ENCODE measurements around the gene SLC66A2.

Gene SLC66A2

GRCh38 chr18:79887181-79888000 is 64.1 kb downstream of the SLC66A2 start:
- Histone ChIP-seq H3K4me1 (ENCODE audit: insufficient read depth, low read length, severe bottlenecking) (no peaks in the 10 kb centered on the region), H4K20me1 (ENCODE audit: insufficient read depth, low read length) (no peaks in the 10 kb centered on the region), H3K4me2 (ENCODE audit: low read length) (no peak overlapping the region), H3K27ac (ENCODE audit: low read depth, low read length, poor library complexity, severe bottlenecking) (no peak overlapping the region), H2AFZ (ENCODE audit: low read length) (no peak overlapping the region), H3K9me3 (ENCODE audit: low read length) (peaks cover 15% of the 10 kb centered on the region), H3K9me2 (ENCODE audit: low read depth, low read length) (no peaks in the 10 kb centered on the region), H3K4me3 (ENCODE audit: low read depth, low read length, poor library complexity, severe bottlenecking) (no peak overlapping the region), H3F3A (ENCODE audit: insufficient read depth, low read length) (no peaks in the 10 kb centered on the region), H3K79me2 (ENCODE audit: insufficient read depth, low read length) (no peaks in the 10 kb centered on the region), H3K36me3 (ENCODE audit: insufficient read depth, low read length) (no peaks in the 10 kb centered on the region), H3K9ac (ENCODE audit: low read length) (no peak overlapping the region), H3K27me3 (ENCODE audit: insufficient read depth, low read length) (0 out of 2 replicates have a peak, but pooled peaks cover 4% of the 10 kb centered on the region)
- TF ChIP-seq CTCF (IDR thresholded peaks at IDR 0.05; ENCODE audit: low read length) (no peak), EZH2 (IDR thresholded peaks at IDR 0.05; ENCODE audit: borderline replicate concordance, low read length) (no peak)

GRCh38 chr18:79884963-79885728 is 66.3 kb downstream of the SLC66A2 start:
- TF ChIP-seq CTCF (IDR thresholded peaks at IDR 0.05; ENCODE audit: low read length) (peak; percentile 21; the same call in 1 of the 2 replicates), EZH2 (IDR thresholded peaks at IDR 0.05; ENCODE audit: borderline replicate concordance, low read length) (no peak)
- Histone ChIP-seq H3K27ac (ENCODE audit: low read depth, low read length, poor library complexity, severe bottlenecking) (no peak overlapping the region), H3K9me3 (ENCODE audit: low read length) (peaks cover 5% of the 10 kb centered on the region; the same call in 1 of the 2 replicates), H3K9ac (ENCODE audit: low read length) (no peak overlapping the region), H3F3A (ENCODE audit: insufficient read depth, low read length) (no peaks in the 10 kb centered on the region), H4K20me1 (ENCODE audit: insufficient read depth, low read length) (no peaks in the 10 kb centered on the region), H3K4me2 (ENCODE audit: low read length) (no peak overlapping the region), H3K79me2 (ENCODE audit: insufficient read depth, low read length) (no peaks in the 10 kb centered on the region), H3K4me3 (ENCODE audit: low read depth, low read length, poor library complexity, severe bottlenecking) (no peak overlapping the region), H3K9me2 (ENCODE audit: low read depth, low read length) (no peaks in the 10 kb centered on the region), H3K4me1 (ENCODE audit: insufficient read depth, low read length, severe bottlenecking) (no peaks in the 10 kb centered on the region), H3K36me3 (ENCODE audit: insufficient read depth, low read length) (no peaks in the 10 kb centered on the region), H2AFZ (ENCODE audit: low read length) (no peak overlapping the region), H3K27me3 (ENCODE audit: insufficient read depth, low read length) (0 out of 2 replicates have a peak, but pooled peaks cover 4% of the 10 kb centered on the region)

GRCh38 chr18:79884294-79884962 is 67.0 kb downstream of the SLC66A2 start:
- no peaks in the 10 kb centered on the region for H3F3A ChIP-seq (ENCODE audit: insufficient read depth, low read length)
- no peak overlapping the region for H3K9ac ChIP-seq (ENCODE audit: low read length)
- no peaks in the 10 kb centered on the region for H3K36me3 ChIP-seq (ENCODE audit: insufficient read depth, low read length)
- no peaks in the 10 kb centered on the region for H3K4me1 ChIP-seq (ENCODE audit: insufficient read depth, low read length, severe bottlenecking)
- no peaks in the 10 kb centered on the region for H3K9me2 ChIP-seq (ENCODE audit: low read depth, low read length)
- no peak overlapping the region for H3K27ac ChIP-seq (ENCODE audit: low read depth, low read length, poor library complexity, severe bottlenecking)
- H4K20me1 ChIP-seq (ENCODE audit: insufficient read depth, low read length), result no peaks in the 10 kb centered on the region
- H3K79me2 ChIP-seq (ENCODE audit: insufficient read depth, low read length), result no peaks in the 10 kb centered on the region
- no peak overlapping the region for H3K4me3 ChIP-seq (ENCODE audit: low read depth, low read length, poor library complexity, severe bottlenecking)
- TF ChIP-seq CTCF (IDR thresholded peaks at IDR 0.05; ENCODE audit: low read length) (no peak), EZH2 (IDR thresholded peaks at IDR 0.05; ENCODE audit: borderline replicate concordance, low read length) (no peak)
- no peak overlapping the region for H2AFZ ChIP-seq (ENCODE audit: low read length)
- 0 out of 2 replicates have a peak, but pooled peaks cover 4% of the 10 kb centered on the region for H3K27me3 ChIP-seq (ENCODE audit: insufficient read depth, low read length)
- H3K4me2 ChIP-seq (ENCODE audit: low read length), result no peak overlapping the region
- no peaks in the 10 kb centered on the region for H3K9me3 ChIP-seq (ENCODE audit: low read length)
